Stimulated activated CD4-positive, alpha-beta T cell treated with anti-CD3 and anti-CD28 coated beads, Interleukin-12 subunit alpha, Interleukin-12 subunit beta, amount 100 ng/mL, for 48 hours (primary cell): ENCODE data around the gene TP53I11.

Source experiments
- DNase-seq, 3 donors: peaks; one replicate each; pipeline ENCODE4 v3.0.0-alpha.2; 2020; ENCODE audit warnings: low read depth in 2 of 3, low spot score in 1 of 3

The TP53I11 gene

GRCh38 chr11:44941259-44942021, 9.2 kb downstream of the TP53I11 start:
- DNase-seq: no peak

GRCh38 chr11:44940835-44941234, 9.8 kb downstream of the TP53I11 start:
- no peak for DNase-seq

GRCh38 chr11:44940404-44940803, 10.3 kb downstream of the TP53I11 start:
- no peak for DNase-seq

- DNase-seq: no peak
Measured at GRCh38 chr11:44939673-44940395, 10.8 kb downstream of the TP53I11 start.

- DNase-seq: no peak
Measured at GRCh38 chr11:44938066-44938691, 12.5 kb downstream of the TP53I11 start.

- no peak for DNase-seq
Measured at GRCh38 chr11:44936951-44937543, 13.6 kb downstream of the TP53I11 start.

GRCh38 chr11:44936525-44936924, 14.2 kb downstream of the TP53I11 start:
- peak; percentile 73 to 88 (median 75) for DNase-seq

GRCh38 chr11:44934735-44935250, 15.9 kb downstream of the TP53I11 start:
- DNase-seq: no peak

GRCh38 chr11:44934110-44934509, 16.6 kb downstream of the TP53I11 start:
- no peak for DNase-seq

GRCh38 chr11:44931466-44931865, 19.2 kb downstream of the TP53I11 start:
- DNase-seq: no peak

- DNase-seq: no peak
Measured at GRCh38 chr11:44930588-44931302, 19.9 kb downstream of the TP53I11 start.

GRCh38 chr11:44928816-44929215, 21.9 kb downstream of the TP53I11 start:
- no peak for DNase-seq

- no peak for DNase-seq
Measured at GRCh38 chr11:44928144-44928543, 22.5 kb downstream of the TP53I11 start.

GRCh38 chr11:44927174-44927661, 23.5 kb downstream of the TP53I11 start:
- peak; percentile 28 to 56 (median 48) for DNase-seq

GRCh38 chr11:44926036-44926435, 24.6 kb downstream of the TP53I11 start:
- no peak for DNase-seq

GRCh38 chr11:44923806-44924205, 26.9 kb downstream of the TP53I11 start:
- DNase-seq: no peak

- DNase-seq: no peak
Measured at GRCh38 chr11:44923115-44923514, 27.6 kb downstream of the TP53I11 start.

GRCh38 chr11:44920451-44920850, 30.2 kb downstream of the TP53I11 start:
- DNase-seq: no peak

- no peak for DNase-seq
Measured at GRCh38 chr11:44917741-44918140, 32.9 kb downstream of the TP53I11 start.

- DNase-seq: no peak
Measured at GRCh38 chr11:44916801-44917385, 33.8 kb downstream of the TP53I11 start.
